B cell (primary cell): ENCODE measurements around the gene EPB41L2. TPM values are rescaled to one million over a fixed set of nuclear protein-coding genes. Genes with fewer than 3 reads are reported as not detected.

Source experiments
- ATAC-seq: fragments of 200-7000 bp; cut with Tn5 transposase; one replicate; pipeline ENCODE4 v1.10.0; 2021; ENCODE audit warnings: low read depth, mild to moderate bottlenecking, moderate number of reproducible peaks, moderate library complexity
- CTCF ChIA-PET: fragments of 350-600 bp; sonication (Branson Sonifier 250); formaldehyde crosslinking; loops from one replicate; lab custom pipeline; 2021; ENCODE audit warnings: antibody characterized with exemption, inconsistent platforms; lab: Charles Lee
- POLR2A ChIA-PET: fragments of 350-600 bp; sonication (Branson Sonifier 250); formaldehyde crosslinking; loops from one replicate; lab custom pipeline; 2021; ENCODE audit warnings: antibody characterized with exemption; lab: Charles Lee
- DNase-seq: peaks from one replicate; pipeline ENCODE4 v3.0.0; 2013
- H2AFZ ChIP-seq: 2 replicates; pipeline ENCODE4 v1.6.1; 2012; ENCODE audit warnings: mild to moderate bottlenecking, low read depth, low read length; ENCODE audit not compliant: insufficient read depth, poor library complexity, severe bottlenecking
- H3K27ac ChIP-seq, 2 donors: 1 replicate in 1 of 2; 2 replicates in 1 of 2; pipeline ENCODE4 v1.5.1; 2012 to 2013; ENCODE audit warnings: low read length in 2 of 2, mild to moderate bottlenecking in 2 of 2, moderate library complexity in 1 of 2
- H3K27me3 ChIP-seq, 4 experiments: fragments of 200-600 bp in 1 of 4; sonication (generic) in 1 of 4; replicated peaks in 1 of 4; 1 replicate in 2 of 4; 2 replicates in 2 of 4; pipeline versions ENCODE4 v1.6.1 to v1.7.0; 2013 to 2016; ENCODE audit warnings: low read length in 3 of 4, mild to moderate bottlenecking in 2 of 4, mixed read lengths in 1 of 4, moderate library complexity in 1 of 4; ENCODE audit not compliant: insufficient read depth in 4 of 4, control insufficient read depth in 3 of 4; ENCODE audit errors: control extremely low read depth in 1 of 4
- H3K36me3 ChIP-seq, 2 experiments: replicated peaks in 1 of 2; 1 replicate in 1 of 2; 2 replicates in 1 of 2; pipeline versions ENCODE4 v1.6.1 to v1.7.1; 2013; ENCODE audit warnings: low read length in 1 of 2; ENCODE audit not compliant: insufficient read depth in 2 of 2, control insufficient read depth in 1 of 2; ENCODE audit errors: control extremely low read depth in 1 of 2, extremely low read depth in 1 of 2
- H3K4me1 ChIP-seq, 2 donors: fragments of 200-600 bp in 1 of 2; sonication (generic) in 1 of 2; 1 replicate in 1 of 2; 2 replicates in 1 of 2; pipeline versions ENCODE4 v1.5.1 to v1.6.1; 2013 to 2017; ENCODE audit warnings: low read length in 2 of 2; ENCODE audit not compliant: control insufficient read depth in 2 of 2, insufficient read depth in 2 of 2
- H3K4me2 ChIP-seq: replicated peaks from 2 replicates; pipeline ENCODE3; 2012; ENCODE audit warnings: mild to moderate bottlenecking, low read depth, low read length; ENCODE audit not compliant: poor library complexity, severe bottlenecking
- H3K4me3 ChIP-seq, 5 experiments: fragments of 200-600 bp in 1 of 5; sonication (generic) in 1 of 5; 1 replicate in 3 of 5; 2 replicates in 2 of 5; pipeline versions ENCODE4 v1.5.1 to v1.7.0; 2011 to 2016; ENCODE audit warnings: low read length in 4 of 5, mild to moderate bottlenecking in 4 of 5, low read depth in 2 of 5, control low read depth in 1 of 5, moderate library complexity in 1 of 5; ENCODE audit not compliant: insufficient read depth in 1 of 5; ENCODE audit errors: control extremely low read depth in 1 of 5, extremely low read depth in 1 of 5
- H3K79me2 ChIP-seq: fragments of 200-600 bp; sonication (generic); one replicate; pipeline ENCODE4 v1.6.0; 2016; ENCODE audit warnings: low read length; ENCODE audit not compliant: control insufficient read depth, insufficient read depth
- H3K9ac ChIP-seq: fragments of 200-600 bp; sonication (generic); 2 replicates; pipeline ENCODE4 v1.6.1; 2017; ENCODE audit warnings: mild to moderate bottlenecking, low read length, moderate library complexity
- H3K9me3 ChIP-seq, 3 donors: one replicate each; pipeline versions ENCODE4 v1.6.1 to v1.7.1; 2013; ENCODE audit warnings: low read length in 2 of 3; ENCODE audit not compliant: control insufficient read depth in 2 of 3, insufficient read depth in 1 of 3; ENCODE audit errors: control extremely low read depth in 1 of 3
- H4K20me1 ChIP-seq: 2 replicates; pipeline ENCODE4 v1.6.0; 2012; ENCODE audit warnings: mild to moderate bottlenecking, low read length; ENCODE audit not compliant: insufficient read depth, control insufficient read depth, poor library complexity, severe bottlenecking
- H3K27ac Mint-ChIP-seq: one replicate; pipeline ENCODE4 v1.8.0; 2021; ENCODE audit warnings: mixed read lengths
- H3K27me3 Mint-ChIP-seq: one replicate; pipeline ENCODE4 v1.8.0; 2021; ENCODE audit warnings: mixed read lengths
- H3K4me1 Mint-ChIP-seq: one replicate; pipeline ENCODE4 v1.8.0; 2021; ENCODE audit warnings: mixed read lengths
- H3K4me3 Mint-ChIP-seq: one replicate; pipeline ENCODE4 v1.8.0; 2021; ENCODE audit warnings: mixed read lengths
- H3K9me3 Mint-ChIP-seq: one replicate; pipeline ENCODE4 v1.8.0; 2022; ENCODE audit warnings: mixed read lengths; ENCODE audit not compliant: insufficient read depth
- EZH2 ChIP-seq: IDR thresholded peaks from 2 replicates; pipeline ENCODE4 v1.6.1; 2012; ENCODE audit warnings: borderline replicate concordance, low read depth, mild to moderate bottlenecking, moderate library complexity, low read length; ENCODE audit not compliant: insufficient read depth, poor library complexity, severe bottlenecking
- WGBS: methylation state at CpG from one replicate; pipeline ENCODE4 v1.1.5; 2013; ENCODE audit warnings: missing lambda C conversion rate; ENCODE audit not compliant: insufficient coverage; 5-methylcytosine and 5-hydroxymethylcytosine counted together
- intact Hi-C: fragments of 100-400 bp; cut with micrococcal nuclease; formaldehyde crosslinking; loops from one replicate; pipeline ENCODE4 v1.10.0; 2022
- polyA plus RNA-seq: library from polyadenylated mRNA; depleted of rRNA; stranded (reverse); fragments of >200 nt; gene quantifications from 2 replicates; pipeline ENCODE4 v1.2.3, GENCODE V29; 2012
- total RNA-seq, 2 donors: library from RNA; stranded (reverse); fragments of 120-200 nt in 1 of 2; gene quantifications; 1 replicate in 1 of 2; 2 replicates in 1 of 2; pipeline versions ENCODE4 v1.2.3 to v1.2.4, GENCODE V29; 2013 to 2022
- TF ChIP-seq, protein P1 (sequence below): fragments of 200-600 bp; IDR thresholded peaks from one replicate; pipeline ENCODE4 v1.8.0; 2022; ENCODE audit warnings: antibody characterized with exemption, mild to moderate bottlenecking

EPB41L2 gene
- total and polyA plus RNA-seq, 2 donors (not counting 1 experiment from before 2014, with no cell fraction given) = 17.8 to 61.0 TPM

DNA sequence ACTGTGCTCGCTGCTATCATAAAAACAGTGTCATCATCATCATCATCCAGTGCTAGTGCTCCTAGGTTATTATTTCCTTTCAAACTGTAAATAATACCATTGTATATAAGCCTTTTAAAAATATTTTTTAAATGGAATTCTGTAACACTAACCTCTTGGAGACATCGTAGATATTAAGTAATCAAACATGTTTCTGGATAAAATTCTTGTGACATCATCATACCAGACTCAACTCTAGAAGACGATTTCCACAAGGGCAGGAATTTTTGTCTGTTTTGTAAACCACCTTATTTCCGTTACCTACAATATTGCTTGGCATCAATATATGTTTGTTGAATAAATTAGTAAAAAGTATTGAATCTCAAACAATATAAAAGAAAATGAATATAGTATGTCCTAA, 40.4 kb downstream of the EPB41L2 start:
- Histone ChIP-seq H2AFZ (no peak overlapping the region), H4K20me1 (no peaks in the 10 kb centered on the region), H3K27ac (no peak overlapping the region), H3K79me2 (peaks cover 40% of the 10 kb centered on the region), H3K4me1 (no peaks in the 10 kb centered on the region), H3K9me3 (no peaks in the 10 kb centered on the region), H3K4me3 (no peak overlapping the region), H3K9ac (no peak overlapping the region), H3K36me3 (no peaks in the 10 kb centered on the region), H3K27me3 (no peaks in the 10 kb centered on the region), H3K4me2 (no peak overlapping the region)
- CTCF ChIA-PET = no interaction called here
- ATAC-seq = no peak
- no peak for DNase-seq
- POLR2A ChIA-PET = no interaction called here
- WGBS = no CpG with 5 or more reads among the region's 4 CpGs
- Mint-ChIP-seq H3K4me3 (no peak overlapping the region), H3K9me3 (no peaks in the 10 kb centered on the region), H3K4me1 (peaks cover 26% of the 10 kb centered on the region), H3K27me3 (no peaks in the 10 kb centered on the region), H3K27ac (no peak overlapping the region)
- TF ChIP-seq, protein P1, sequence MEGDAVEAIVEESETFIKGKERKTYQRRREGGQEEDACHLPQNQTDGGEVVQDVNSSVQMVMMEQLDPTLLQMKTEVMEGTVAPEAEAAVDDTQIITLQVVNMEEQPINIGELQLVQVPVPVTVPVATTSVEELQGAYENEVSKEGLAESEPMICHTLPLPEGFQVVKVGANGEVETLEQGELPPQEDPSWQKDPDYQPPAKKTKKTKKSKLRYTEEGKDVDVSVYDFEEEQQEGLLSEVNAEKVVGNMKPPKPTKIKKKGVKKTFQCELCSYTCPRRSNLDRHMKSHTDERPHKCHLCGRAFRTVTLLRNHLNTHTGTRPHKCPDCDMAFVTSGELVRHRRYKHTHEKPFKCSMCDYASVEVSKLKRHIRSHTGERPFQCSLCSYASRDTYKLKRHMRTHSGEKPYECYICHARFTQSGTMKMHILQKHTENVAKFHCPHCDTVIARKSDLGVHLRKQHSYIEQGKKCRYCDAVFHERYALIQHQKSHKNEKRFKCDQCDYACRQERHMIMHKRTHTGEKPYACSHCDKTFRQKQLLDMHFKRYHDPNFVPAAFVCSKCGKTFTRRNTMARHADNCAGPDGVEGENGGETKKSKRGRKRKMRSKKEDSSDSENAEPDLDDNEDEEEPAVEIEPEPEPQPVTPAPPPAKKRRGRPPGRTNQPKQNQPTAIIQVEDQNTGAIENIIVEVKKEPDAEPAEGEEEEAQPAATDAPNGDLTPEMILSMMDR = no peak
- no peak for TF ChIP-seq EZH2
- intact Hi-C loops = no loop called here

DNA sequence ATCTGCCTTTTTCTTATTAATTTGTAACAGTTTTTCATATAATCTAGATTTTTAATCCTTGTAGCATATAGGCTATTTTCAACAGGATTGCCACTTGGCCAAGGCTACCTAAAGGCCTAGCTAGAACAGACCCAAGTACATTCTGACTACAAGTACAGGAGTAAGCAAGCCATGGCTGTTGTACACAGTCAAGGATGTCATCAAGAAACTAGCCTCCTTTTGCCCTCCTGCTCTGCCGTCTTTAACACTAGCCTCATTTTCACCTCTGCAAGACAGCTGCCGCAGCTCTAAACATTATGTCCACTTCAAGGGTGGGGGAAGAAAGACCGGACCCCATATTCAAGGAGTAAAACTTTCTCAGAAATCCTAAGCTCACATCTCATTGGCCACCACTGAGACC, 45.1 kb downstream of the EPB41L2 start:
- intact Hi-C loops = no loop called here
- 100% methylated on average over 3 of the region's 3 CpGs for WGBS
- Histone ChIP-seq H3K9me3 (no peaks in the 10 kb centered on the region), H3K4me2 (no peak overlapping the region), H3K4me3 (no peak overlapping the region), H3K27me3 (no peaks in the 10 kb centered on the region), H3K36me3 (no peaks in the 10 kb centered on the region), H2AFZ (no peak overlapping the region), H4K20me1 (no peaks in the 10 kb centered on the region), H3K27ac (no peak overlapping the region), H3K9ac (no peak overlapping the region), H3K4me1 (no peaks in the 10 kb centered on the region), H3K79me2 (peaks cover 25% of the 10 kb centered on the region)
- ChIA-PET POLR2A (no interaction called here), CTCF (no interaction called here)
- no peak for DNase-seq
- no peak for TF ChIP-seq EZH2
- TF ChIP-seq, protein P1 = no peak
- no peak overlapping the region for H3K4me3 Mint-ChIP-seq
- H3K27ac Mint-ChIP-seq = no peak overlapping the region
- ATAC-seq = no peak
- no peaks in the 10 kb centered on the region for H3K27me3 Mint-ChIP-seq
- H3K9me3 Mint-ChIP-seq = no peaks in the 10 kb centered on the region
- peaks cover 13% of the 10 kb centered on the region for H3K4me1 Mint-ChIP-seq
